ENCODE data around the gene ELL.

Gene ELL

DNA sequence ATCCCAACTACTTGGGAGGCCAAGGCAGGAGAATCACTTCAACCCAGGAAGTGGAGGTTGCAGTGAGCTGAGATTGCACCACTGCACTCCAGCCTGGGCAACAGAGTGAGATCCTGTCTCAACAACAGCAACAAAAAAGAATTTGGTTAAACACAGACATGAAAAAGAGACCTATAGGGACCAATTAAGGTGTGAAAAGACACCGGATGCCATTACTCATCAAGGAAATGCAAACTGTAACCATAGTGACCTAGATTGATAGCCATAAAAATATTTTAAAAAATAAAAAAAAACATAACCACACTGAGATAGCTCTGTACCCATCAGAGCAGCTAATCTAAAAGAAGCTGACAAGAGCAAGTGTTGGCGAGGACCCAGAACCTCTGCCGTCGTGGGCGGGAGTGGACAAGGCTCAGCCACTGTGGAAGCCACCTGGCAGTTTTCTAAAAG lies 46.8 kb downstream of the ELL start:
- no peak for TF ChIP-seq ZC3H10 (CRISPR knock-in tag; IDR thresholded peaks at IDR 0.05)
- TF ChIP-seq TOX (CRISPR knock-in tag; IDR thresholded peaks at IDR 0.05; ENCODE audit: borderline replicate concordance) = no peak
- TF ChIP-seq ZNF565 (CRISPR knock-in tag; conservative IDR thresholded peaks at IDR 0.05; ENCODE audit: low read depth) = no peak
- no peak for TF ChIP-seq POU6F1 (CRISPR knock-in tag; IDR thresholded peaks at IDR 0.05; ENCODE audit: borderline replicate concordance, low read depth)
- TF ChIP-seq OSR1 (CRISPR knock-in tag; IDR thresholded peaks at IDR 0.05) = no peak
- no peak for TF ChIP-seq CSDC2 (CRISPR knock-in tag; IDR thresholded peaks at IDR 0.05)
- no peak for TF ChIP-seq SNAI2 (CRISPR knock-in tag; IDR thresholded peaks at IDR 0.05)
- ATAC-seq = no peak

DNA sequence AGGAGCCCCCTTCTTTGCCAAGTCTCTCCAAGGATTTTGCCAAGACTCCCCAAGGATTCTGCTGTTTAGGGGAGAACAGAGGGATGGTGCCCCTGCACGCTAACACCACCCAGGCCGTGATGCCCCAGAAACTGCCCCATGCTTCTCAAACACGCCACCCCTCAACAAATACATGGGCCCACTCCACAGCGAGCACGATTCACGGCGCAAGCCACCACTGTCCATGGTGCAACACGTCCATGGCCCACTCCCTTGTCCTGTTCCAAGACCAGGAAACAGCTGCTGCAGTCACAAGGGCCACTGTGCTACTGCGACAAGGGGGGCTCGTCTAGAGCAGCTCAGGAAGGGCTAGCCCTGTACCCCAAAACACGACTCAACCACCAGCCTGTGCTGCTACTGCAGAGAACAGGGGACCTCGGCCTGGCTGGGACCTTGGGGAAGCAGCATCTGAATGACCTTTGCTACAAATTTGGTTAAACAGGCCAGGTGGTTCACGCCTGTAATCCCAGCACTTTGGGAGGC lies 47.4 kb downstream of the ELL start:
- no peak for ATAC-seq
- TF ChIP-seq BACH2 (CRISPR knock-in tag; IDR thresholded peaks at IDR 0.05; ENCODE audit: borderline replicate concordance) = no peak
- TF ChIP-seq, protein P1, sequence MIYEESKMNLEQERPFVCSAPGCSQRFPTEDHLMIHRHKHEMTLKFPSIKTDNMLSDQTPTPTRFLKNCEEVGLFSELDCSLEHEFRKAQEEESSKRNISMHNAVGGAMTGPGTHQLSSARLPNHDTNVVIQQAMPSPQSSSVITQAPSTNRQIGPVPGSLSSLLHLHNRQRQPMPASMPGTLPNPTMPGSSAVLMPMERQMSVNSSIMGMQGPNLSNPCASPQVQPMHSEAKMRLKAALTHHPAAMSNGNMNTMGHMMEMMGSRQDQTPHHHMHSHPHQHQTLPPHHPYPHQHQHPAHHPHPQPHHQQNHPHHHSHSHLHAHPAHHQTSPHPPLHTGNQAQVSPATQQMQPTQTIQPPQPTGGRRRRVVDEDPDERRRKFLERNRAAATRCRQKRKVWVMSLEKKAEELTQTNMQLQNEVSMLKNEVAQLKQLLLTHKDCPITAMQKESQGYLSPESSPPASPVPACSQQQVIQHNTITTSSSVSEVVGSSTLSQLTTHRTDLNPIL (CRISPR knock-in tag; IDR thresholded peaks at IDR 0.05; ENCODE audit: low read depth) = no peak
- TF ChIP-seq ZNF70 (CRISPR knock-in tag; IDR thresholded peaks at IDR 0.05) = no peak
- no peak for TF ChIP-seq ESRRG (CRISPR knock-in tag; IDR thresholded peaks at IDR 0.05)

DNA sequence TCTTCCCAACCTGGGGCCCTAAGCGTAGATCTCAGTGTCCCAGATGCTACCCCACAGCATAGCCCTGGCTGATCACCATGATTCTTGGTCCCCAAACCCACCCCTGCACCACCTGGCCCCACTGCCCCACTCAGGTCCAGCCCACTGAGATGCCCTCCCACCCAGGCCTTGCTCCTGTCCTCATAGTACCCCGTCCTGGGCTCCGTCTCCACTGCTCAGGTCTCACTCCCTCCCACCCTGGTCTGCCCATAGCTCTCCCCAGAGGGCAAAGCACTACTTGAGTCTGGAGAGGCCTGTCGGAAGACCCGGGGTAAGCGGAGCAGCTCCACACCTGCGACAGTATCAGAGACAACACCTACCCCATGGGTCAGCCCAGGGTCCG lies 48.2 kb downstream of the ELL start:
- no peak for TF ChIP-seq RARB (CRISPR knock-in tag; IDR thresholded peaks at IDR 0.05)
- no peak for TF ChIP-seq BACH2 (CRISPR knock-in tag; IDR thresholded peaks at IDR 0.05; ENCODE audit: borderline replicate concordance)
- TF ChIP-seq POU6F1 (CRISPR knock-in tag; IDR thresholded peaks at IDR 0.05; ENCODE audit: borderline replicate concordance, low read depth) = no peak
- no peak for TF ChIP-seq ZFP3 (CRISPR knock-in tag; IDR thresholded peaks at IDR 0.05)
- ATAC-seq = no peak

DNA sequence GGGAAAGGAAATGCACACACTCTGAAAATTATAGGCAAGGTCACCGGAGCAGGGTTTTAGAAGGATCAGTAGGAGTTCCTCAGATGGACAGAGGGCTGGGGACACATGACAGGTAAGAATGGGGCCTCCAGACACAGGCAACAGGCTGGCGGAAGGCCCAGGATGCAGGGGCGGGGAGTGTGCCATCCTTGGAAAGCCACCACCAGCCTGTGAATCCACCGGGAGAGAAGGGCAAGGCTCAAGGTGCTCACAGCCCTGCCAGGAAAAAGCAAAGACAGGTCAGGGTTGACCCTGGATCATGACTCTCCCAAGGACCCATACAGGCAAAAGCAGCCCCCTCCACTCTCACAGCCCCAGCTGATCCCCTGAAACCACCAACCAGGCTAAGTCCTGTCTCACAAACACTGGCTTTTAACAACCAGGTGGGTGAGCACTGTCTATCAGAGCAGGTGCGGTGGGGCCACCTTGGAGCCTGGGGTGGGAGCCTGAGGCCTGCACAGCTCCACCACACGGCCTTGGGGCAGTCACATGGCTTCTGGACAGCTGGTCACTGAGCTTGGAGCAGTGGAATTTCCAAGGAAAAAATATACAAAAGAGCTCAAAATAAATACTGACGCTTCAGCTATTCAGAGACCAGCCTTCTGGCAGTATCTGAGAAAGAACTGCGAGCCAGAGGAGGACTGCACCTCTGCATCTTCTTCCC lies 48.7 kb downstream of the ELL start:
- no peak for ATAC-seq
- TF ChIP-seq RARB (CRISPR knock-in tag; IDR thresholded peaks at IDR 0.05) (no peak), ZFP3 (CRISPR knock-in tag; IDR thresholded peaks at IDR 0.05) (no peak), ZNF565 (CRISPR knock-in tag; conservative IDR thresholded peaks at IDR 0.05; ENCODE audit: low read depth) (no peak), ZFP30 (CRISPR knock-in tag; IDR thresholded peaks at IDR 0.05) (no peak), POU6F1 (CRISPR knock-in tag; IDR thresholded peaks at IDR 0.05; ENCODE audit: borderline replicate concordance, low read depth) (no peak), ZNF70 (CRISPR knock-in tag; IDR thresholded peaks at IDR 0.05) (no peak), ESRRG (CRISPR knock-in tag; IDR thresholded peaks at IDR 0.05) (no peak), ZNF8 (CRISPR knock-in tag; IDR thresholded peaks at IDR 0.05) (no peak), OSR1 (CRISPR knock-in tag; IDR thresholded peaks at IDR 0.05) (no peak), ZC3H10 (CRISPR knock-in tag; IDR thresholded peaks at IDR 0.05) (no peak), TOX (CRISPR knock-in tag; IDR thresholded peaks at IDR 0.05; ENCODE audit: borderline replicate concordance) (no peak)
- TF ChIP-seq, protein P1 (CRISPR knock-in tag; IDR thresholded peaks at IDR 0.05; ENCODE audit: low read depth) = no peak
- TF ChIP-seq, protein P2, sequence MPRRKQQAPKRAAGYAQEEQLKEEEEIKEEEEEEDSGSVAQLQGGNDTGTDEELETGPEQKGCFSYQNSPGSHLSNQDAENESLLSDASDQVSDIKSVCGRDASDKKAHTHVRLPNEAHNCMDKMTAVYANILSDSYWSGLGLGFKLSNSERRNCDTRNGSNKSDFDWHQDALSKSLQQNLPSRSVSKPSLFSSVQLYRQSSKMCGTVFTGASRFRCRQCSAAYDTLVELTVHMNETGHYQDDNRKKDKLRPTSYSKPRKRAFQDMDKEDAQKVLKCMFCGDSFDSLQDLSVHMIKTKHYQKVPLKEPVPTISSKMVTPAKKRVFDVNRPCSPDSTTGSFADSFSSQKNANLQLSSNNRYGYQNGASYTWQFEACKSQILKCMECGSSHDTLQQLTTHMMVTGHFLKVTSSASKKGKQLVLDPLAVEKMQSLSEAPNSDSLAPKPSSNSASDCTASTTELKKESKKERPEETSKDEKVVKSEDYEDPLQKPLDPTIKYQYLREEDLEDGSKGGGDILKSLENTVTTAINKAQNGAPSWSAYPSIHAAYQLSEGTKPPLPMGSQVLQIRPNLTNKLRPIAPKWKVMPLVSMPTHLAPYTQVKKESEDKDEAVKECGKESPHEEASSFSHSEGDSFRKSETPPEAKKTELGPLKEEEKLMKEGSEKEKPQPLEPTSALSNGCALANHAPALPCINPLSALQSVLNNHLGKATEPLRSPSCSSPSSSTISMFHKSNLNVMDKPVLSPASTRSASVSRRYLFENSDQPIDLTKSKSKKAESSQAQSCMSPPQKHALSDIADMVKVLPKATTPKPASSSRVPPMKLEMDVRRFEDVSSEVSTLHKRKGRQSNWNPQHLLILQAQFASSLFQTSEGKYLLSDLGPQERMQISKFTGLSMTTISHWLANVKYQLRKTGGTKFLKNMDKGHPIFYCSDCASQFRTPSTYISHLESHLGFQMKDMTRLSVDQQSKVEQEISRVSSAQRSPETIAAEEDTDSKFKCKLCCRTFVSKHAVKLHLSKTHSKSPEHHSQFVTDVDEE (CRISPR knock-in tag; IDR thresholded peaks at IDR 0.05) = no peak

Data from SK-N-SH treated with all-trans-retinoic acid at 6 μM for 48 hours (cell line).